Transverse colon (tissue), 3 donors: ENCODE measurements around the gene SLC29A1.

Source experiments
- CTCF ChIP-seq, 5 experiments: fragments of 200-600 bp in 3 of 5; fragments of 450-650 bp in 2 of 5; sonication (generic) in 3 of 5; IDR thresholded peaks; 1 replicate in 2 of 5; 2 replicates in 3 of 5; pipeline ENCODE4 v1.5.1; 2016 to 2017; ENCODE audit warnings: antibody characterized with exemption in 5 of 5, inconsistent platforms in 3 of 5, mild to moderate bottlenecking in 2 of 5, moderate library complexity in 1 of 5
- EP300 ChIP-seq: sonication (generic); formaldehyde crosslinking; IDR thresholded peaks from one replicate; pipeline ENCODE4 v1.6.1; 2017; ENCODE audit warnings: antibody characterized with exemption, low read depth

- TF ChIP-seq EP300 (no peak), CTCF (IDR thresholded peaks at IDR 0.05) (no peak)
Measured at GRCh38 chr6:44224029-44224964, 902 bp downstream of the SLC29A1 start.
